Hematopoietic multipotent progenitor cell treated with erythropoietin and hydrocortisone succinate and interleukin-3 and kit ligand, for 6 days (in vitro differentiated cells): ENCODE results near the gene ZNF628.
"Not testable (repeated sequence)": the region's sequence is repeated elsewhere in the genome, so short reads cannot be mapped to it uniquely, and the experiment has no call there.

Experiments used
- DNase-seq: peaks from one replicate; pipeline ENCODE4 v3.0.0-alpha.2; 2015

Gene ZNF628

DNA sequence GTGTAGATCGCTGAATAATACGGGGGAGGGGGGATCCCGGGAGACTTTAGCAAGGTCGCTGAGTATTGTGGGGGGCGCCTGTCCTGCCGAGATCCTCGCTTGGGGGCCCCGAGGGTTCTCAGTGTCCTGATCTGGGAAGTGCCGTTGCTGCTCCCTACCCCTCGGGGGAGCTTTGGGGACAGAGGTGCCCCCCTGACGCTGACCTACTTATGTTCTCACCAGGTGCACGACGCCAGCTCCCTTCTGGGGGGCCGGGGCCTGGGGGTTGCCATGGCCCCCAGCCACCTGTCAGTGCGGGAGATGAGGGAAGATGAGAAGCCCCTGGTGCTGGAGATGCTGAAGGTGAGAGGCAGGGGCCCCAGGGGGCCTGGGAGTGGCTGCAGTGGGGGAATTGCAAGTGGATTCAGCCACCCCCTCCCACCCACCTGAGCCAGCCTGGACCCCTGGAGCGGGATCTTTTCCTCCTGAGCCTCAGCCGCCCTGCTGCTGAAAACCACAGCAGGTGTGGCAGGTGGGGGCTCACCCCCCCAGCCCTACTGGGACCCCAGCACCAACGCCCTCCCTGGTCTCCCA lies 9.1 kb downstream of the ZNF628 start:
- no peak for DNase-seq

DNA sequence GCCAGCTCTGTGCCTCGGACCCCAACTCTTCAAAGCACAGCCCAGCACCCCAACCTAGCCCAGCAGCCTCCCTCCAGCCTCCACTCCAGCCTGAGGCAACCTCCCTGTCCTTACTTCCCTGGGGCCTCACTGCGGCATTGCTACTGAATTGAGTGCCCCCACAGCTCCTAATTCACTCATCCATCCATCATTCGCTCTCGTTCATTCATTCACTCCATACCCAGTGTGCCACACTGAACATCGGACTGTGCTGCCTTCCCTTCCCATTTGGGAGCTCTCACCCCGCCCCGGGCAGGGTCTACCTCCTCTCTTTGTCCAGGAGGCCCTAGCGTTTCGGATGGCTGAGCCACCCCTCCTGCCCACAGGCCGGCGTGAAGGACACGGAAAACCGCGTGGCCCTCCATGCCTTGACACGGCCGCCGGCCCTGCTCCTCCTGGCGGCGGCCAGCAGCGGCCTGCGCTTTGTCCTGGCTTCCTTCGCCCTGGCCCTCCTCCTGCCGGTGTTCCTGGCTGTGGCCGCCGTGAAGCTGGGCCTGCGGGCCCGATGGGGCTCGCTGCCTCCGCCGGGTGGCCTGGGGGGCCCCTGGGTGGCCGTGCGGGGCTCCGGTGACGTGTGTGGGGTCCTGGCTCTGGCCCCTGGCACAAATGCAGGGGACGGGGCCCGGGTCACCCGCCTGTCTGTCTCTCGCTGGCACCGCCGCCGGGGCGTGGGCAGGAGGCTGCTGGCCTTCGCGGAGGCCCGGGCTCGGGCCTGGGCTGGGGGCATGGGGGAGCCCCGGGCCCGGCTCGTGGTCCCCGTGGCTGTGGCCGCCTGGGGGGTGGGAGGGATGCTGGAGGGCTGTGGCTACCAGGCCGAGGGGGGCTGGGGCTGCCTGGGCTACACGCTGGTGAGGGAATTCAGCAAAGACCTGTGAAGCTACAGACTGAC lies 9.9 kb downstream of the ZNF628 start:
- DNase-seq: no peak

DNA sequence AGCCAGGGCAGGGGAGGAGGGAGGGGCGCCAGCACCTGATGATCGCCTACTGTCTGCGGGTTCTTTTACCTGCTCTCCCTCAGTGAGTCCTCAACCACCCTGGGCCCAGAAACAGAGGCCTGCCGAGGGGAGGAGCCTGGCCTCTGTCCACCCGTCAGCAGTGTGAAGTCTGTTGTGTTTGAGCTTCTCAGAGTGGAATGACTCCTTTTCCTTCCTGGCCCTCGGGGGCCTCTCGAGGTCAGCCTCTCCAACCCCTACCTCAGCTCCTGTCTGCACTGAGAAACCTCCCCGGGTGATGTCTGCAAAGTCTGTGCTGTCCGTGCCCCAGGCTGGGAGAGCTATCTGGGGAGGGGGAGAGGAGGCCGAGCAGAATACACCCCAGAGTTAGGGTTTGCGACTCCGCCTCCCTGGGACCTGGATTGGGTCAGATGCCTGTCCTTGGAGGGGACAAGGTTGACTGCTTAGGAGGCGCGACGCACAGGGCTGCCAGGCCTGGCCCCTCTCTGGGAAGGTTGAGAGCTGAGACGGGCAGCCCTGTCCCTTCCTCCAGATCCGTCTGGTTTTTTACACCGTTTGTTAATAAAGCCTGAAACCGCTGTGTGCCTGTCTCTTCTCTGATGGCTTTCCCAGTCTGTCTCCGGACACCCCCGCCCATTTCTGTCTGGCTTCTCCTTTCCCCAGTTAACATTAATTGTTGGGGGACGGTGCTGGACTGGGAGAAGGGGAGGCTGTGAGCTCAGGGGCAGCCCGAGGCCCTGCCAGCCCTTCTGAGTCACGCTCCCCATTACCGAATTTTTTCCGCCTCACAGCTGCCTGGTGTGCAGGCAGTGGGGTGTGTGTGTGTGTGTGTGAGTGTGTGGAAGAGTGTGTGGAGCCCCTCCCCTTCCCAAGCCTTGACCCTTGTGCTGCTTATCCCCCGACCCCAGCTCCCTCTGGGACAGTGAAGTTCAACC lies 10.8 kb downstream of the ZNF628 start:
- no peak for DNase-seq

DNA sequence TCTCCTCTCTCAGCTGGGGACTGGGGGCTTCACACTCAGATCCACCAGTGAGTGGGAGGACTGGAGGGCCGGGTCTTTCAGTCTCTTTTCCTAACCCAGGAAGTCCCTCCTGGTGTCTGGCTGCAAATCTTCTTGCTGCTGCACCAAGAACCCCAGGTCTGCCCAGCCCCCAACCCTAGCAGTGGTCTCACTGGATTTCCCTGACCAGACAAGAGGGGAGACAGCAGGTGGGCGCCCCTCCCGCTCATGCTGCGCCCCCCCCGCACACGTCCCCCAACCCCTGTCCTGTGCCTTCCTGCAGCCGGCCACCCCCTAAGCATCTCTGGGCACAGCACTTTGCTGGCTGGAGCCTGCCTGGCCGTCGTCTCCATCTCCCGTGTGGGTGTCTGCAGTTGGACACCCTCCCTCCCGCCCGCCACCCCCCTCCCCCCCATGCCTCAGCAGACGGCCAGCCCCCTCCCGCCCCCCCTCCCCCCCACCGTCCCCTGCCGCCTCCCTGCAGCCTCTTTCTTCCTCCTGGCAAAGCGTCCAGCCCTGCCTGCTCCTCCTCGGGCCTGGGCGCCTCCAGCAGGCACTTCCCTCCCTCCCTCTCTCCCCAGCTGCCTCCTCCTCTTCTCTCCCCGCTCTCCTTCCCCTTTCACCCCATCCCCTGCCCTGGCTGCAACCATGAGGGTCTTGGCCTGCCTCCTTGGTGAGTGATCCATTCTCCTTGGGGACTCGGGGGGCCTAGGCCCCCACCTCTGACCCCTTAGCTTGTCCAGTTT lies 11.7 kb downstream of the ZNF628 start, which contains the start of gene SSC5D:
Gene SSC5D (plus strand): TSS at position 513 of the 764 bp plus-strand sequence. CDS start 154 bp downstream, at position 667.
- DNase-seq: peak; percentile 24

DNA sequence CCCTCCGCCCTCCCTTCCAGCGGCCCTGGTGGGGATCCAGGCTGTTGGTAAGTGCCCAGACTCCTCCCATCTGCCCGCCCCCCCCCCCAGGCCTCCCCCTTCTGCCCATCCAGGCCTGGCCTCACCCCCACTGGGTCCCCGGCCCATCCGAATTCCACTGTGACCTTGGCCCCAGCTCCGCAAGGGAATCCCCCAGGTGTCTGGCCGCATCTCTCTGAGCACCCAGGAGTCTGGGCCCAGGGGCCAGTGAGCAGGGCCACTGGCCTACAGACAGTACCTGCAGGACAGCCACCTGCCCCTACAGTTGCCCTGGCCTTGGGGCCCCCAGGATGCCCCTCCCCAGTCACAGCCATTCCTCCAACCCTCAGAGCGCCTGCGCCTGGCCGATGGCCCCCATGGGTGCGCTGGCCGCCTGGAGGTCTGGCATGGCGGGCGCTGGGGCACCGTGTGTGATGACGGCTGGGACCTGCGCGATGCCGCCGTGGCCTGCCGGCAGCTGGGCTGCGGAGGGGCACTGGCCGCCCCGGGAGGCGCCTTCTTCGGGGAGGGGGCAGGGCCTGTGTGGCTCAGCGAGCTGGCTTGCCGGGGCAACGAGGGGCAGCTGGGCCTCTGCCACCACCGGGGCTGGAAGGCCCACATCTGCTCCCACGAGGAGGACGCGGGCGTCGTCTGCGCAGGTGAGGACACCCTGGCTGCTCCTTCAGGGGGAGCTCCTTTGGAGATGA lies 12.7 kb downstream of the ZNF628 start:
- no peak for DNase-seq

DNA sequence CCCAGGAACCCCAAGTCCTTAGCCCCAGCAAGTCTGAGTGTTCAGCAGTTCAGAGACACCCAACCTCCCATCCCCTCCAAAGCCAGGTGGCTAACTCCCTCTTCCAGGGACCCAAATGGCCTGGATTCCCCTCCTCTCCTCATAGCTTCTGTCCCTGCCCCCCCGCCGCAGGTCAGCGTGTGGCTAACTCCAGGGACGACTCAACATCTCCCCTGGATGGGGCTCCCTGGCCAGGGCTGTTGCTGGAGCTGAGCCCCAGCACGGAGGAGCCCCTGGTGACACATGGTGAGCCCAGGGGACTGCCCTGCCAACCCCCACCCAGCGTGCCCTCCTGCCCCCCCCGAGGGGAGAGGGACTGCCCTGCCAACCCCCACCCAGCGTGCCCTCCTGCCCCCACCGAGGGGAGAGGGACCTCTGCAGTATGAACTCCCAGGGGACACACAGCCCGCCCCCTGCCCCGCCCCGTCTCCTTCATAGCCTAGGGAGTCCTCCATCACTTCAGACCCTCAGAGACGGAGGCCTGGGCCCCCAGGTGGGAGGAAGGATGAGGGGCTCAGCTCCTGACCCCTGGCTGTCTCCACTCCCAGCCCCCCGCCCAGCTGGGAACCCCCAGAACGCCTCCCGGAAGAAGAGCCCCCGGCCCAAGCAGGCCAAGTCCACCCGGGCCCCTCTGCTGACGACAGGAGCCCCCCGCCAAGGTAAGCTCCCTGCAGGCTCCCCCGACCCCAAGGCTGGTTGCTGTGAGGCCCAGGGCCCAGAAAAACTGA lies 13.5 kb downstream of the ZNF628 start:
- DNase-seq: no peak

DNA sequence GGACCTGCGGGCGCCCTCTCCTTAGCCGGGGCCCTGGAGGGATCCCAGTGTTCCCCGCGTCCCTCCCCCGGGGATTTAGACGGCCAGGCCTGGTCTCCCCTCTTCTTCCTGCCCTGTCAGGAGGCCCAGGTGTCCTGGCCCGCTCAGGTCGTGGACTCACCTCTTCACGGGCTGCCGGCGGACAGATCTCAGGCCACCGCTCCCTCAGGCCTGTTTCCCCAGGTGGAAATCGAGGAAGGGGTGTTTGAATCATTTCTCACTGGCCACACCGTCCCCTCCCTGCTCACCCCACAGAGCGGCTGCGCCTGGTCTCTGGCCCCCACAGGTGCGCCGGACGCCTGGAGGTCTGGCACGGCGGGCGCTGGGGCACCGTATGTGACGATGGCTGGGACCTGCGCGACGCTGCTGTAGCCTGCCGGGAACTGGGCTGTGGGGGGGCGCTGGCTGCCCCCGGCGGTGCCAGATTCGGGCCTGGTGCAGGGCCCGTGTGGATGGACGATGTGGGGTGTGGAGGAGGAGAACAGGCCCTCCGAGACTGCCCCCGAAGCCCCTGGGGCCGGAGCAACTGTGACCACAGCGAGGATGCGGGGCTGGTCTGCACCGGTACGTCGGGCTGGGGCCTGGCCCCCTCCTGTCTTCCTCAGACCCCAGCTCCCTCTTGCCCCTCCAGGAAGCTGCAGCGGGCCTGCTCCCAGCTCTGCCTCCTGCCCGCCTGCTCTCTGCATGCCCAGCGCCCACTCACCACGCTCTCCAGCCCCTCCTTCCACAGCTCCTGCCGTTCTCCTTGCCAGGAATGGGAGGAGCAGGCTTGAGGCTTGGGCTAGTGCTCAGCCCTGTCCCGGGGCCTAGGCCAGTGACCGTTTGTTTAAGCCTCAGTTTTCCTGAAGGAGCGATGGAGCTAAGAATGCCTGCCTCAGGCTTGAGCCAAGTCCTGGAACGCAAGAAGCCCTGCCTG lies 14.3 kb downstream of the ZNF628 start:
- no peak for DNase-seq

DNA sequence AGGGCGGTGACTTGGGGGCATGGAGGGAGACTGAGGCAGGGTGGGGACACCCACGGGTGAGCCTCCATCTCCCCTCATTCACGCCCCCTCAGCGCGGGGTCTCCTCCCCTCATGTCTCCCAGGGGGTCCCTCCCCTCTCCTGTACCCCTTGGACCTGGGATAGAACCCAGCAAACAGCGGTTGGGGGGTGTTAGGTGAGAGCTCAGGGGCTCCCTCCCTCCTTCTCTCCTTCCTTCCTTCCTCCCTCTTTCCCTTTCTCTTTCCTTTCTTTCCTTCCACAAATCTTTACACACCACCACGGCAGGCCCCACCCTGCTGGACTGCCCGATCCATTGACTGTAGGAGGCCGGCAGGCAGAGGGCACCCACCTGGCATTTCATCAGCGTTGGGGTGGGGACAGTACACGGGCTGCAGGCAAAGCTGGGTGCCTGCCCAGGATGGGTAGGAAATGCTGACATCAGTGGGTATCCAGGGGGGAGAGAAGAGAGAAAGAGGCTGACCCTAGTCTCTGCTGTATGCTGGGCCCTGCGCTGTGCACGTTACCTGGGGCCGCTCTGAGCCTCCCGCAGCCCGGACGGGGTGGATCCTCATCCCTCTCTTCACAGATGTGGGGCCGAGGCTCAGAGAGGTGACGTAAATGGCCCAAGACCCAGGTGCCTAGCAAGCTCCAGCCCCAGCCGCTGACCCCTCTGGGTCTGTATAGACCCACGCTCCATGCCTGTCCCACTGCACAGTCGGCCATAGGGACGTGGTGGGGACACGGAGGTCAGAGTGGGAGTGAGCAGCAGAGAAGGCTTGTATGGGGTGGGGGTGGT lies 15.3 kb downstream of the ZNF628 start:
- no peak for DNase-seq

DNA sequence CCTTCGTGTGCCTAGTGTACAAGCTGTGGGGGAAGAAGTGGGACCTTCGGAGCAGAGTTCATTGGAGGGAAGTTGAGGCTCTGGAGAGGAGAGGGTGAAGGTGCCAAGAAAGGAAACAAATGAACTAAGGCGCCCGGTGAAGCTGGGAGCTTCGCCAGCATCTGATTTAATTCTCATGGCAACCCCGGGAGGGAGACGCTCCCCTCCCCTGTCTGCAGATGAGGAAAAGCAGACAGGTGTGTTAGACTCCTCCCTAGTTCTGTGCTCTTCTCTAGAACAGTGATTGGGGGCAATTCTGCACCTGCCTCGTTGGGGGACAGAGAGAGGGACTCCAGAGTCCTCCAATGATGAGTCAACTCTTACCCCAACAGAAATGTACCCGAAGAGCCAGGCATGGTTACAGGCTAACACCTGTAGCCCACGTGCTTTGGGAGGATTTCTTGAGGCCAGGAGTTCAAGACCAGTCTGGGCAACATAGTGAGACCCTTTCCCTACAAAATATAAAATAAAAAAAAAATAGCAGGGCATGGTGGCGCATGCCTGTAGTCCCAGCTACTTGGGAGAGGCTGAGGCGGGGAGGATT lies 16.0 kb downstream of the ZNF628 start:
- DNase-seq: no peak

DNA sequence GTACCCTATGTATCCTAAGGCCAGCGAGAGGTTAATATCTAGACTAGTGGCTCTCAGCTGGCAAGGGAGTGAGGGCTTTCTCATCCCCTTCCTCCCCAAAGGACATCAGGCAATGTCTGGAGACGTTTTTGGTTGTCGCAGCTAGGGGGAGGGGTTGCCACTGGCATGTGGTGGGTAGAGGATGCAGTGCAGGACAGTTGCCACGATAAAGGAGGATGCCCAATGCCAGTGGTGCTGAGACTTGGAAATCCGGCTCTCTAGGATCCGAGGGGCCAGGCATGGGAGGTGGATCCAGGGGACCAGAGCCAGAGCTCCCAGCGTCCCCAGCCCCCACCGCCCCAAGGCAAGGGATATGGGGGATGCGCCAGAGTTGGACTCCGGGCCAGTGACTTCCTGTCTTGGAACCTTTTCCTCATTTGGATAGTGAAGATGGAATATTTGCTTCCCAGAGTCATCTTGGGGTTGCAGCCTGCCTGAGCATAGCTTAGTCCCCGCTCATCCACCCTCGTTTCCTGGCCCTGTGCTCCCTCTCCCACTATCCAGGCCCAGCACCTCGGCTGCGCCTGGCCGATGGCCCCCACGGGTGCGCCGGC lies 16.7 kb downstream of the ZNF628 start:
- DNase-seq: no peak

DNA sequence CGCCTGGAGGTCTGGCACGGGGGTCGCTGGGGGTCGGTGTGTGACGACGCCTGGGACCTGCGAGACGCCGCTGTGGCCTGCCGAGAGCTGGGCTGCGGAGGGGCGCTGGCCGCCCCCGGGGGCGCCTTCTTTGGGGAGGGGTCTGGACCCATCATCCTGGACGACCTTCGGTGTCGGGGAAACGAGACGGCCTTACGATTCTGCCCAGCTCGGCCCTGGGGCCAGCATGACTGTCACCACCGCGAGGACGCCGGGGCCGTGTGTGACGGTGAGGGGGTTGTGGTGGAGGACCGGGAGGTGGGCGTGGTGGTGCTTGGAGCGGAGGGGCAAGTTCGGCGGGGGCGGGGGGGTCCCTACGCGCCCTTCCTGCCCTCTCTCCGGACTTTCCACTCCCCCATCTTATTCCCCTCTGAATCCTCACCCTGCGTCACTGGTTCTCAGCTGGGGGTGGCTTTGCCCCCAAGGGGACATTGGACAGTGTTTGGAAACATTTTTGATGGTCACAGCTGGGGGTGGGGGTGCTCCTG lies 17.3 kb downstream of the ZNF628 start:
- no peak for DNase-seq

DNA sequence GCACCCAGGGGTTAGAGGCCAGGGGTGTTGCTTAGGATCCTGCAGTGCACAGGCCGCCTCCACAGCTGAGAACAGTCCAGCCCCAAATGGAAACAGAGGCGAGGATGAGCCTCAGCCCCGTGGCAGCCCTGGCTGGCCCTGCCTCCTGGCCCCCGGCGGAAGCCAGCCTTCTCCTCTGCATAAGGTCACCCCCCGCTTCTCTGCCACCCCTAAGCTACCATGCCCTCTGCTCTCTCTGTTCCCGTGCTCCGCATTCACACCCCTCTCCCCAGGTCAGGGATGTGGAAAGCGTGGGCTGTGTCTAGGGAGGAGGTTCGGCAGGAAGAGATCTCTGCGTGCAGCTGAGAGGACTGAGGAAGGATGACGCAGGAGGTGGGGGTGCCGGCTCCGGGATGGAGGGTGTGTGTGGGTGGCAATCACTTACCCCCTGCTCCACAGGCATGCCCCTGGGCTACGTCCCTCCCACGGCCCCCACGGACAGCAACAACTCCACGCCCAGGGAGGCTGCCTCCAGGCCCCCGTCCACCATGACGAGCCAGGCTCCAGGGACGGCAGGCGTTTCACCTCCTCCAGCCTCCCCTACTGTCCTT lies 17.9 kb downstream of the ZNF628 start:
- DNase-seq: no peak

DNA sequence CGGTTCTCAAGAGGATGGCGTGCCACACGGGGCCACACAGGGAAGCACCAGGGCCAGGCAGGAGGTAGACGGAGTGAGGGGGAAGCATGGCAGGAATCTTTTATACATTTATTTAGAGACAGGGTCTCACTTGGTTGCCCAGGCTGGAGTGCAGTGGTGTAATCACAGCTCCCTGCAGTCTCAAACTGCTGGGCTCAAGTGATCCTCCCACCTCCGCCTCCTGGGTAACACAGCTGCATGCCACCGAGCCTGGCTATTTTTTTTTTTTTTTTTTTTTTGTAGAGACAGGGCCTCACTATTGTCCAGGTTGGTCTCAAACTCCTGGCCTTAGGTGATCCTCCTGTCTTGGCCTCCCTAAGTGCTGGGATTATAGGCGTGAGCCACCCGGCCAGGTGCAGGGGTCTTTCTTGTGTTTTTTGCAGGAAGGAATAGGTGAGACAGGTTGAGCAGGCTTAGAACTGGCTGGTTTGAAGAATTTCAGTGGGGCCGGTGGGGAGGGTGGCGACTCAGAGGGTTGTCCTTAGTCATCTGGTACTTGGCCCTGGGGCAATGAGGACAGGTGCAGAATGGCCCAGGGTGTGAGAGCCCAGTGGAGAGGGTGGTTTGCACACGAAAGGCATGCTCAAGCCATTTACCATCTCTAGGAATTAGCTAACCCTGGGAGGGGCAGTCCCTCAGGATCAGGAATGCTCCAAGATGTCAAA lies 19.4 kb downstream of the ZNF628 start:
- no peak for DNase-seq

DNA sequence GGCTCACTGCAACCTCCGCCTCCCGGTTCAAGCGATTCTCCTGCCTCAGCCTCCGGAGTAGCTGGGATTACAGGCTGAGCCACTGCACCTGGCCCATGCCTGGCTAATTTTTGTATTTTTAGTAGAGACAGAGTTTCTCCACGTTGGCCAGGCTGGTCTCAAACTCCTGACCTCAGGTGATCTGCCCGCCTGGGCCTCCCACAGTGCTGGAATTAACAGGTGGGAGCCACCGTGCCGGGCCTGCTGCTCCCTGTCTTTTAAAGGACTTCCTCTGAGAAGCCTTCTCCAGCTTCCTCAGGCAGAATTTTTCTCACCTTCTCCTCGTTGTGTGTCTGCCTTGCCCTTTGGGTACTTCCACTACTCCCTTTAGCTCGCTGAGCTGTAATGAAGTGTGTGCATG lies 20.4 kb downstream of the ZNF628 start:
- not testable (repeated sequence) for DNase-seq

DNA sequence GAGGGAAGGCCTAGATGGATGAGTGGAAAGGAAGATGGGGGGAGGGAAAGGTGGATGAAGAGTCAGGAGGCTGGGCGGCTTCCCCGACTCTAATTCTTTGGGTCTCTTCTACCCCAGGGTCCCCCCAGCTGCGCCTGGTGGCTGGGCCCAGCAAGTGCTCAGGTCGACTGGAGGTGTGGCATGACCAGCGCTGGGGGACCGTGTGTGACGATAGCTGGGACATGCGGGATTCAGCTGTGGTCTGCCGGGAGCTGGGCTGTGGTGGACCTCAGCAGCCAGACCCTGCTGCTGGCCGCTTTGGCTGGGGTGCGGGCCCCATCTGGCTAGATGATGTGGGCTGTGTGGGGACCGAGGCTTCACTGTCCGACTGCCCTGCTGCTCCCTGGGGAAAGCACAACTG lies 21.3 kb downstream of the ZNF628 start:
- no peak for DNase-seq

DNA sequence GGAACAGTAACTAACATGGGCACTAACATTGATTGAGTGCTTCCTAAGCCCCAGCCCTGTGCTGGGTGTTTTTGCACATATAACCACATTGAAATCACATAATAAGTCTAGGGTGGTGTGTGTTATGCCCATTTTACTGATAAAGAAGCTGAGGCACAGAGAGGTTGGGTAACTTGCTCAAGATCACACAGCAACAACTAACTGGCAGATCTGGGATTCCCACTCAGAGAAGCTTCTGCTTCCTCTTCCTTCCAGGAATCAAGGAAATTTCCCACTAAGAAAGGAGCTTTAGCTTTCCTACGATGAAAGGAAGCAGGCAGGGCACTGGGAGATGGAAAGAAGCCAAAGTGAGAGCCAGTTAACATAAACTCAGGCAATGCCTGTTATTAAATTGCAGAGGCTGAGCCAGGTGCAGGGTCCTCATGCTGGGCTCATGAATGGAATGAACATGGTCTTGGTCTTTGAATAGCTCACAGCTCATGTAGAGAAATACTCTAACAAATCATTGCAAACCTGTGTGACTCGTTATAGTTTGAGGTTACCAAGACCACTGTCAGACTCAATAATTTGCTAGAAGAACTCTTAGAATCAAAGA lies 21.9 kb downstream of the ZNF628 start:
- DNase-seq: no peak
